ENCODE results near the gene FARP1. TPM values are rescaled to one million over a fixed set of nuclear protein-coding genes. Genes with fewer than 3 reads are reported as not detected.
A peak's percentile ranks its signal among the peaks of the same experiment; 100 is the strongest.

Gene FARP1
- total and polyA plus RNA-seq, 2 of the 13 experiments (the other 11 are each of a cell fraction or from before 2014, with no cell fraction given): 70.6 to 126 TPM

DNA sequence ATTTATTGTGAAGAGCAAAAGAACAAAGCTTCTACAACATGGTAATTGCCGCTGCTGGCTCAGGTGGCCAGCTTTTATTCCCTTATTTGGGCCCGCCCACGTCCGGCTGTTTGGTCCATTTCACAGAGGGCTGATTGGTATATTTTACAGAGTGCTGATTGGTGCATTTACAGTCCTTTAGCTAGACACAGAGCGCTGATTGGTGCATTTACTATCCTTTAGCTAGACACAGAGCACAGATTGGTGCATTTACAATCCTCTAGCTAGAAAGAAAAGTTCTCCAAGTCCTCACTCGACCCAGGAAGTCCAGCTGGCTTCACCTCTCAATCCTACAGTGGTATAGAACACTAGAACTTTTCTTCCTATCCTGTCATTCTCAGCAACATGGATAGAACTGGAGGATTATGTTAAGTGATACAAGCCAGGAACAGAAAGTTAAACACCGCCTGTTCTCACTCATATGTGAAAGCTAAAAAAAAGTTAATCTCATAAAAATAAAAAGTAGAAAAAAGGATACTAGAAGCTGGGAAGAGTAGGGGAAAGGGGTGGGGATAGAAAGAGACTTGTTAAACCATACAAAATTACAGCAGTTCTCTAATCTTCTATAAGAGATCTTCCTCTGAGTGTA lies 33.6 kb upstream of the FARP1 start (continued):
- TF ChIP-seq, protein P1, sequence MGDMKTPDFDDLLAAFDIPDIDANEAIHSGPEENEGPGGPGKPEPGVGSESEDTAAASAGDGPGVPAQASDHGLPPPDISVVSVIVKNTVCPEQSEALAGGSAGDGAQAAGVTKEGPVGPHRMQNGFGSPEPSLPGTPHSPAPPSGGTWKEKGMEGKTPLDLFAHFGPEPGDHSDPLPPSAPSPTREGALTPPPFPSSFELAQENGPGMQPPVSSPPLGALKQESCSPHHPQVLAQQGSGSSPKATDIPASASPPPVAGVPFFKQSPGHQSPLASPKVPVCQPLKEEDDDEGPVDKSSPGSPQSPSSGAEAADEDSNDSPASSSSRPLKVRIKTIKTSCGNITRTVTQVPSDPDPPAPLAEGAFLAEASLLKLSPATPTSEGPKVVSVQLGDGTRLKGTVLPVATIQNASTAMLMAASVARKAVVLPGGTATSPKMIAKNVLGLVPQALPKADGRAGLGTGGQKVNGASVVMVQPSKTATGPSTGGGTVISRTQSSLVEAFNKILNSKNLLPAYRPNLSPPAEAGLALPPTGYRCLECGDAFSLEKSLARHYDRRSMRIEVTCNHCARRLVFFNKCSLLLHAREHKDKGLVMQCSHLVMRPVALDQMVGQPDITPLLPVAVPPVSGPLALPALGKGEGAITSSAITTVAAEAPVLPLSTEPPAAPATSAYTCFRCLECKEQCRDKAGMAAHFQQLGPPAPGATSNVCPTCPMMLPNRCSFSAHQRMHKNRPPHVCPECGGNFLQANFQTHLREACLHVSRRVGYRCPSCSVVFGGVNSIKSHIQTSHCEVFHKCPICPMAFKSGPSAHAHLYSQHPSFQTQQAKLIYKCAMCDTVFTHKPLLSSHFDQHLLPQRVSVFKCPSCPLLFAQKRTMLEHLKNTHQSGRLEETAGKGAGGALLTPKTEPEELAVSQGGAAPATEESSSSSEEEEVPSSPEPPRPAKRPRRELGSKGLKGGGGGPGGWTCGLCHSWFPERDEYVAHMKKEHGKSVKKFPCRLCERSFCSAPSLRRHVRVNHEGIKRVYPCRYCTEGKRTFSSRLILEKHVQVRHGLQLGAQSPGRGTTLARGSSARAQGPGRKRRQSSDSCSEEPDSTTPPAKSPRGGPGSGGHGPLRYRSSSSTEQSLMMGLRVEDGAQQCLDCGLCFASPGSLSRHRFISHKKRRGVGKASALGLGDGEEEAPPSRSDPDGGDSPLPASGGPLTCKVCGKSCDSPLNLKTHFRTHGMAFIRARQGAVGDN (CRISPR knock-in tag; IDR thresholded peaks at IDR 0.05): no peak
- TF ChIP-seq ZC3H13 (CRISPR knock-in tag; IDR thresholded peaks at IDR 0.05): no peak
- no peak for TF ChIP-seq KDM2A (CRISPR knock-in tag; IDR thresholded peaks at IDR 0.05; ENCODE audit: borderline replicate concordance, low read depth)
- TF ChIP-seq ZNF615 (CRISPR knock-in tag; IDR thresholded peaks at IDR 0.05; ENCODE audit: borderline replicate concordance): no peak
- peak; percentile 51; the same call in 1 of the 2 replicates for TF ChIP-seq NFYC (CRISPR knock-in tag; IDR thresholded peaks at IDR 0.05)

DNA sequence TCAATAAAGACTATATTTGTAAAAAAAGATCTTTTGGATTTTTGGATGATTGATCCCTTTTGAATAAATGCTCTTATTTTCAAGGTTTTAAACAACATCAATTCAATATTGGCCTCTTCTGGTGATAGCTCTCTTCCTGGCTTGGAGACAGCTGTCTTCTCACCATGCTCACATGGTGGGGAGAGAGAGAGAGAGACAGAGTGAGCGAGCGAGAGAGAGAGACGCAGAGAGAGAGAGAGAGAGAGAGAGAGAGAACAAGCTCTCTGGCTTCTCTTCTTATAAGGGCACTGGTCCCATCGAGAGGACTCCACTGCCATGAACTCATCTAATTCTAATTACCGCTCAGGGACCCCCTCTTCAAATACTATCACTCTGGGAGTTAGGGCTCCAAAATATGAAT lies 32.1 kb upstream of the FARP1 start:
- H3K9ac ChIP-seq (ENCODE audit: insufficient read depth, low read depth, low read length): no peak overlapping the region
- H3K79me2 ChIP-seq (ENCODE audit: insufficient read depth, low read length): no peaks in the 10 kb centered on the region
- intact Hi-C loops (cut with micrococcal nuclease; ENCODE audit: unreplicated experiment): no loop called here
- in situ Hi-C loops (cut with HindIII; ENCODE audit: extremely low pct_ligation_motif_present, low pct_unique_long_range_greater_than_20kb): no loop called here
- H3K4me1 ChIP-seq (ENCODE audit: insufficient read depth, low read length): peaks cover 74% of the 10 kb centered on the region
- no peak for DNase-seq (ENCODE audit: low spot score)
- no peak for FAIRE-seq
- ChIA-PET CTCF (ENCODE audit: low intra/inter-chr PET ratio, low total read pairs) (no interaction called here), POLR2A (no interaction called here)
- peak overlapping the region; percentile 44 for H3K4me2 ChIP-seq (ENCODE audit: low read depth, low read length)
- H3K4me3 ChIP-seq (replicated peaks in 1 of 3; ENCODE audit: insufficient read depth in 1 of 3, low read depth in 2 of 3, low read length in 3 of 3): no peak overlapping the region
- H2AFZ ChIP-seq (ENCODE audit: low read length): no peak overlapping the region
- H4K20me1 ChIP-seq (ENCODE audit: insufficient read depth, low read length): no peaks in the 10 kb centered on the region
- H3K27ac ChIP-seq (ENCODE audit: extremely low read length, insufficient read depth, low read length): peak overlapping the region; percentile 1
- no peaks in the 10 kb centered on the region for H3K9me3 ChIP-seq (ENCODE audit: low read length)
- 77% methylated on average over 5 of the region's 5 CpGs for WGBS (ENCODE audit: low lambda C conversion rate)
- no TSS peak for BruUV-seq (replicated peaks)
- H3K36me3 ChIP-seq (replicated peaks in 1 of 2; ENCODE audit: control insufficient read depth in 1 of 2, insufficient read depth in 2 of 2, low read length in 2 of 2): no peaks in the 10 kb centered on the region
- ATAC-seq: no peak
- H3K27me3 ChIP-seq (ENCODE audit: control insufficient read depth in 1 of 2, insufficient read depth in 2 of 2, low read length in 2 of 2): no peaks in the 10 kb centered on the region
- TF ChIP-seq, protein P2, sequence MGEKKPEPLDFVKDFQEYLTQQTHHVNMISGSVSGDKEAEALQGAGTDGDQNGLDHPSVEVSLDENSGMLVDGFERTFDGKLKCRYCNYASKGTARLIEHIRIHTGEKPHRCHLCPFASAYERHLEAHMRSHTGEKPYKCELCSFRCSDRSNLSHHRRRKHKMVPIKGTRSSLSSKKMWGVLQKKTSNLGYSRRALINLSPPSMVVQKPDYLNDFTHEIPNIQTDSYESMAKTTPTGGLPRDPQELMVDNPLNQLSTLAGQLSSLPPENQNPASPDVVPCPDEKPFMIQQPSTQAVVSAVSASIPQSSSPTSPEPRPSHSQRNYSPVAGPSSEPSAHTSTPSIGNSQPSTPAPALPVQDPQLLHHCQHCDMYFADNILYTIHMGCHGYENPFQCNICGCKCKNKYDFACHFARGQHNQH (CRISPR knock-in tag; IDR thresholded peaks at IDR 0.05): no peak
- TF ChIP-seq, protein P3, sequence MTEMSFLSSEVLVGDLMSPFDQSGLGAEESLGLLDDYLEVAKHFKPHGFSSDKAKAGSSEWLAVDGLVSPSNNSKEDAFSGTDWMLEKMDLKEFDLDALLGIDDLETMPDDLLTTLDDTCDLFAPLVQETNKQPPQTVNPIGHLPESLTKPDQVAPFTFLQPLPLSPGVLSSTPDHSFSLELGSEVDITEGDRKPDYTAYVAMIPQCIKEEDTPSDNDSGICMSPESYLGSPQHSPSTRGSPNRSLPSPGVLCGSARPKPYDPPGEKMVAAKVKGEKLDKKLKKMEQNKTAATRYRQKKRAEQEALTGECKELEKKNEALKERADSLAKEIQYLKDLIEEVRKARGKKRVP (CRISPR knock-in tag; IDR thresholded peaks at IDR 0.05): no peak
- TF ChIP-seq ZNF773 (CRISPR knock-in tag; IDR thresholded peaks at IDR 0.05; ENCODE audit: borderline replicate concordance) (no peak), HNRNPH1 (optimal IDR thresholded peaks at IDR 0.05; ENCODE audit: low read depth, low read length) (no peak), HMG20A (CRISPR knock-in tag; IDR thresholded peaks at IDR 0.05; ENCODE audit: borderline replicate concordance) (no peak), ZNF747 (CRISPR knock-in tag; IDR thresholded peaks at IDR 0.05; ENCODE audit: borderline replicate concordance) (0 out of 2 replicates have a peak, but pooled peaks have one; percentile 4), ZNF264 (CRISPR knock-in tag; IDR thresholded peaks at IDR 0.05) (no peak), ZNF724P (CRISPR knock-in tag; IDR thresholded peaks at IDR 0.05; ENCODE audit: borderline replicate concordance) (no peak), NR2F6 (IDR thresholded peaks at IDR 0.05) (no peak), NR2F6 (CRISPR knock-in tag; IDR thresholded peaks at IDR 0.05) (no peak)
- TF ChIP-seq, protein P4, sequence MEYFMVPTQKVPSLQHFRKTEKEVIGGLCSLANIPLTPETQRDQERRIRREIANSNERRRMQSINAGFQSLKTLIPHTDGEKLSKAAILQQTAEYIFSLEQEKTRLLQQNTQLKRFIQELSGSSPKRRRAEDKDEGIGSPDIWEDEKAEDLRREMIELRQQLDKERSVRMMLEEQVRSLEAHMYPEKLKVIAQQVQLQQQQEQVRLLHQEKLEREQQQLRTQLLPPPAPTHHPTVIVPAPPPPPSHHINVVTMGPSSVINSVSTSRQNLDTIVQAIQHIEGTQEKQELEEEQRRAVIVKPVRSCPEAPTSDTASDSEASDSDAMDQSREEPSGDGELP (IDR thresholded peaks at IDR 0.05; ENCODE audit: borderline replicate concordance, low read depth): 0 out of 2 replicates have a peak, but pooled peaks have one; percentile 19
- TF ChIP-seq, protein P5, sequence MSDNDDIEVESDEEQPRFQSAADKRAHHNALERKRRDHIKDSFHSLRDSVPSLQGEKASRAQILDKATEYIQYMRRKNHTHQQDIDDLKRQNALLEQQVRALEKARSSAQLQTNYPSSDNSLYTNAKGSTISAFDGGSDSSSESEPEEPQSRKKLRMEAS (IDR thresholded peaks at IDR 0.05): 0 out of 2 replicates have a peak, but pooled peaks have one; percentile 30

Measured in HepG2 (cell line).